ENCODE data around the gene RBP2.

The RBP2 gene

DNA sequence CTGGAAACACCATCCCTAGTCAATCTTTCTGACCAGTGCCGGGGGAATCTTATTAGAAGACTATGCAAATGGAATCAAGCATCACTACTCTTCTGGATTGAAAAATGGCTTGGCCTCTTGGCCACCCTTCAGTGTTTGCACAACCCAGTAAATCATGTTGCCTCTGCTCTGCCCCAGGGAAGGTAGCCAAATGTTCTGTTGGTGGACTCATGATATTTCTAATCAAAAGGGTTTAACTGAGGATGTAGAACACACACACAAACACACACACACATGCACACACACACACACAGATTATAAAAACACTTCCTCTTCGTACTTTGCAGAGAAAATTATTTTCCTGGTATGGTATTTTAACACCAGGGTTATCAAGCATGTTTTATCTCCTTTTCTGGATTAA is 7.9 kb downstream of the RBP2 start:
- H3K4me3 ChIP-seq (ENCODE audit: low read depth, low read length), result no peak overlapping the region
- no peak for DNase-seq (ENCODE audit: low read depth)
- TF ChIP-seq CTCF (IDR thresholded peaks at IDR 0.05; ENCODE audit: low read depth, low read length, missing control alignments), result no peak

DNA sequence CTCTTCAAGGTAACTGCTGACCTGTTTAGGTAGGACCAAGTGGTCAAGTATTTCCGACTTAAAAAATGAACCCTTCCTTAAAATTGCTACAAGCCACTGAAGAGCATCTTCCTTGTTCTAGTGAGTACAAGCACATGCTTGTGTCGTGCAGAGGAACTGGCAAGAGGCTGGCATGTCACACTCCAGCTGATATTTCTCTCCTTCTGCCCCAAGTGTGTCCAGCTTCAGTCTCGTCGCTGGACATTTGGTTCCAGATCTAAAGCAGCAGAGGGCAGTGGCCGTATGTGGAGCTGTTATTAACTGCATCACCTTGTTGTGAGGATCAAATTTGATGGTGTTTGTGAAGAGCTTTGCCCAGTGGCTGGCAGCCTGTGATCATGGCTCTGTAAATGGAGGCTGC is 10.0 kb downstream of the RBP2 start:
- TF ChIP-seq CTCF (IDR thresholded peaks at IDR 0.05; ENCODE audit: low read depth, low read length, missing control alignments), result no peak
- no peak for DNase-seq (ENCODE audit: low read depth)
- no peak overlapping the region for H3K4me3 ChIP-seq (ENCODE audit: low read depth, low read length)

DNA sequence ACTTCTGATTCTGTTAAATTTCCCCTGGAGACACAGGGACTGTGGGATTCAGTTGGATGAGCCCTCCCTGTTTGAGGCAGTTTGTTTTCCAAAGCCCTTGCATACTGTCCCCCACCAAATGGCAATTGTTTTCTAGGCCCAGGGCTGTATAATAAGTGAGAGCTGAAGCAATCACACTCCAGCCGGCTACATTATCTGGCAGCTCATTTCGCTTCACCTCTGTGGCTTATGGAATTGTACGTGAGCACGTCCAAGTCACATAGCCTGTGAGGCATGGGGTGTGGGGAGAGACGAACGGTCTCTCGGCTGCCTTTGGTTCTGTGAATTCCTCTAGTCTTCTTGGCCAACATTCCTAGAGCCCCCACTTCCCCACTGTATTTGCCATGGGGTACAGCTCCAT is 10.7 kb downstream of the RBP2 start:
- TF ChIP-seq CTCF (IDR thresholded peaks at IDR 0.05; ENCODE audit: low read depth, low read length, missing control alignments), result no peak
- H3K4me3 ChIP-seq (ENCODE audit: low read depth, low read length), result no peak overlapping the region
- DNase-seq (ENCODE audit: low read depth), result no peak

GRCh38 chr3:139463466-139463865 is 12.8 kb downstream of the RBP2 start:
- H3K4me3 ChIP-seq (ENCODE audit: low read depth, low read length), result no peak overlapping the region
- no peak for DNase-seq (ENCODE audit: low read depth)
- no peak for TF ChIP-seq CTCF (IDR thresholded peaks at IDR 0.05; ENCODE audit: low read depth, low read length, missing control alignments)

- DNase-seq (ENCODE audit: low read depth), result no peak
- H3K4me3 ChIP-seq (ENCODE audit: low read depth, low read length), result no peak overlapping the region
- no peak for TF ChIP-seq CTCF (IDR thresholded peaks at IDR 0.05; ENCODE audit: low read depth, low read length, missing control alignments)
Observed at GRCh38 chr3:139460529-139460928, 15.8 kb downstream of the RBP2 start.

DNA sequence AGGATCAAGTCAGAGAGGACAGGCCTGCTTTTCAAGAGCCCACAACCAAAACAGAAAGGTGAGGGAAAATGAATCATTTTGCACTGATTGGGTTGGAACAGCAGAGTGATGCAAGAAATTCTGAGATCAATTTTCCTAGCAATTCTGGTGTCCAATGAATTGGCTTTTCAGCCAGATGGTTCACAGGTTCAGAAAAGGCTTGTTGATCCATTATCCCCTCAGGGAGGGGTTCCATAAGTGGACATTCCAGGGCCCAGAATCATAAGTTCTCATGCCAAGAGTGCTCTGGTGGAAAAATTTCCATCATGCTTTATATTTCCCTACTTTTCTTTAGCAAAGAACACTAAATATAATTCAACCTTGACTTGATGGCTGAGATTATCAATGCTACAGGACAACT is 16.2 kb downstream of the RBP2 start:
- no peak for DNase-seq (ENCODE audit: low read depth)
- no peak overlapping the region for H3K4me3 ChIP-seq (ENCODE audit: low read depth, low read length)
- TF ChIP-seq CTCF (IDR thresholded peaks at IDR 0.05; ENCODE audit: low read depth, low read length, missing control alignments), result no peak

GRCh38 chr3:139458348-139458747 is 18.0 kb downstream of the RBP2 start:
- TF ChIP-seq CTCF (IDR thresholded peaks at IDR 0.05; ENCODE audit: low read depth, low read length, missing control alignments), result no peak
- no peak overlapping the region for H3K4me3 ChIP-seq (ENCODE audit: low read depth, low read length)
- no peak for DNase-seq (ENCODE audit: low read depth)

Measured in GM12864 (cell line).